ENCODE results near the gene CRKL.

Gene CRKL

DNA sequence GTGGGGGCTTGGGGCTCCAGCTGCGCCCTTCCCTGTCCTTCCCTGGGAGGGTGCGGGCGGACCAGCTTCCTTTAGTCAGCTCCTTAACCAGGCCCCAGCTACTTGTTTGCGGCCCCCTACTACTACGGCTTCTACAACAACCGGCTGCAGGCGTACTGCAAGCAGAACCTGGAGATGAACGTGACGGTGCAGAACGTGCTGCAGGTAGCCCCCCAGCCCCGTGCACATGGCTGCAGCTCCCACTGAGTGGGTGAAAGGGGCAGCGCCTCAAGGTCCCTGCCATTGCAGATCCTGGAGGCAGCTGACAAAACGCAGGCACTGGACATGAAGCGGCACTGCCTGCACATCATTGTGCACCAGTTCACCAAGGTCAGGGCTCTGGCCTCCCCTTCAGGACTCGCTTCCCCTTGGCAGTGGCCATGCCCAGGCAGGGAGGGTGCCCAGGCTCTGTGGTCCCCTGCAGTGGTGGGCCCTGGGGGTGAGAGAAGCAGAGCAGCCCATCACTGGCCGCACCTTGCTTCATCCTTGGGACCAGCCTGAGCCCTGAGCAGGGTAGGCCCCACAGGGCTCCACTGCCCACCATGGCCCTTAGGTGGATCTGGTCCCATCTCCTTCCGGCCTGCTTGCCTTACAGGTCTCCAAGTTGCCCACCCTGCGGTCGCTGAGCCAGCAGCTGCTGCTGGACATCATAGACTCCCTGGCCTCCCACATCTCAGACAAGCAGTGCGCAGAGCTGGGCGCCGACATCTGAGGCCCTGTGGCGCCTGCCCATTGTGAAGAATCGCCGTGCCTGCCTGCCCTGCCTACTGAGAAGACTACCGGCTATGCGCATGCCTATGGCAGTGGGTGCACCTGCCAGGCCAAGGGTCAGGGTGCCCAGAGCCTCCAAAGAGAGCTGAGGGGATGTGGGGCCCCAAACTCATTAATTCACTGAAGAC lies 79.7 kb downstream of the CRKL start:
- DNase-seq (ENCODE audit: low read depth) = no peak

DNA sequence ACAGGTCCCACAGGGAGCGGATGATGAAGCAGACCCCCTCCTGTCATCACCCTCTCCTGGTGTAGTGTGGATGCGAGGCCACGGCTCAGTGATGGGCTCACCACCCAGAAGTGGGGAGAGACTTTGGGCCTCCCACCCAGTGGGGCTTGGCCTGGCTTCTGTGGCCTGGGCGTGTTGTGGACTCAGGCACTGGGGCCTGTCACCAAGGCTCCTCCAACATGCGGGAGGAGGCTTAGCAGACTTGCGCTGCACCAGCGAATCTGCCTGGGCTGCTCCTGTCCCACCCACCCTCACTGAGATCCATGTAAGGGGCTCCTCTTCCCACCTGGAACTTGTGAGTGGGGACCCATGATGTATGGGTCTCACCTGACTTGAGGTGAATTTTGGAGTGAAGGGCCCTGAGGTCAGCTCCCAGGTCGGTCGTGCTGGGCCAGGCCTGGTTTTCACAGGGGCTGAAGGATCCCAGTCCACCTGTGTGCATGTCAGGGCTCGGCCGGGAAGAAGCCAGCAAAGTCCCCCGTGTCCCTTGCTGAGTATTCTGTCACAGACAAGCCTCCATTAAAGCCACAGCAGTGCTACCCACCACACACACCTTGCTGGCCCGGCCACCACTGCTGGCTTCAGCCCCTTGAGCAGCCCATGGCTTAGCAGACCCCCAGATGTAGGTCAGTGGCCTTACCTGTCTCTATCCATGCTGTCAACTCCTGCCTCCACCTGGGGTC lies 80.5 kb downstream of the CRKL start:
- DNase-seq (ENCODE audit: low read depth) = no peak

DNA sequence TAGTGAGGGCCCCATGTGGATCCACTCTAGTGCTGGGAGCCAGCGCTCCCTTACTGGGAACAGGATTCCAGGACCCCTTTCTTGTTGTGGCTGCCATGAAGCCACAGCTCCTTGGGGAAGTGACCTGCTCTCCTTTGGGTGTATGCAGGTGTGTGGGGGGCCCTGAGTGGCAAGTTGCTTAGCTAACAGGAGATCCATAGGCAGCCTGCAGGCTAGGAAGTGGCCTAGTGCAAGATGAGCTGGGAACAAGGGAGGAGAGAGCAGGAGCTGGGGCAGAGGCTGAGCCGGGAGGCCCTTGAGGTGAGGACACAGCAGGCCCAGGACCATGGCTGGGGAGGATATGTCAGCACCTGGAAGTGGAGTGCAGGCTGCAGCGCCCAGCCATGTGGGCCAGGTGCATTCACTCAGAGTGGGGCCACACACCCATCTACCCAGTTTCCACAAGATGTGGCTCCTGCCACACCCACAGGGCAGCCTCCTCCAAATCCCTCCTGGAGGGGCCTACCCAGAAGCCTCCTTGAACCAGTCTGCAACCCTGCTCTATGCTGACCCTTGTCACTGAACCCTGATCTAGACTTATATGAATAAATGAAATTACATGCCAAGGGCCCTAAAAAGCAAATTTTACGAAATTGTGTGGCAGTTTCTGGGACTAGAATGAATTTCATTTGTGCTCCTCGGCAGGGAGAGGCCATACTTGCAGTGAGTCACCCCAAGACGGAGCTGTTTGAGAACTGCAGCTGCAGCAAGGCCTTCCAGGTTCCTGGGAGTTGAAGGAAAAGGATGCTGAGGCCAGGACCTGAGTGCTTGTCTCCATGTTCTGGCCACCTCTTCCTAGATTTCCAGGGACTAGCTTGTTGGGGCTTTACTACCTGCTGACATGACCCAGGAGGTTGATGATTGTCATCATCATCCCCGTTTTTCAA lies 81.5 kb downstream of the CRKL start:
- no peak for DNase-seq (ENCODE audit: low read depth)

DNA sequence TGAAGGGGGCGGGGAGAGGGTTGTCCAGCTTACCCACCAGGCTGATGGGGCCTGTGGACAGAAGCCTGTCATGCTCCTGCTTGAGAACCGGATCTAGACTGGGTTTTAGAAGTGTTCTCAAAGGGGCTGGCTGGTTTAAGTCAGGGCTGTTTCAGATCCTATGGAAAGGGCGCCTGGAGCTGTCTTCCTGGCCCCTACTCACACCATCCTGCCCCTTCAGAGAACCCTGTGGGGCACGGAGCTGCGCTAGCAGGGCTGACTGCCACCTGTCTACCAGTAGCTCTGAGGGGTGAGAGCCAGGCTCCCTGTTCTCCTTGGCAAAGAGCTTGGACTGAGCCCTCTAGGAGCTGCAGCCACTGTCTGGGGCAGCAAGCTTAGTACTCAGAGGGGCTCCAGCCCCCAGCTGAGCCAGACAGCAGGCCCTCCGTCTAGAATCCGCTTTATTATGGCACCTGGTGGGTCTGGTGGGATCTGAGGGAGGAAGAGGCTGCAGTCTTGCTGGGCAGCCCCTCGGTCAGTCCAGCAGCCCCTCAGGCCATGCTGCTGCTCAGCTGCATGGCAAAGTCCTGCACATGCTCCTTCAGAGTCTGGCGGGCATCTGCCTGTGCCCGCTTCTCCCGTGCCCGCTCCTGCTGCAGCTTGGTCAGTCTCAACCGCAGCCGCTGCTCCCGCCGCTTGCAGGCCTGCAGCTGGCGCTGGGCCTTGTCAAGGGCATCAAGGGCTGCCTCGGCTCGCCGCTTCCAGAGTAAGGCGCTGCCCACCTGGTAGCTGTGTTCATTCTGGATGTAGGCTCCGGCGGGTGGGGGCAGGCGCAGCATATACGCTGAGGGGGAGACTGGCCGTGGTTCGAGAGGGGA lies 82.4 kb downstream of the CRKL start:
- no peak for DNase-seq (ENCODE audit: low read depth)

DNA sequence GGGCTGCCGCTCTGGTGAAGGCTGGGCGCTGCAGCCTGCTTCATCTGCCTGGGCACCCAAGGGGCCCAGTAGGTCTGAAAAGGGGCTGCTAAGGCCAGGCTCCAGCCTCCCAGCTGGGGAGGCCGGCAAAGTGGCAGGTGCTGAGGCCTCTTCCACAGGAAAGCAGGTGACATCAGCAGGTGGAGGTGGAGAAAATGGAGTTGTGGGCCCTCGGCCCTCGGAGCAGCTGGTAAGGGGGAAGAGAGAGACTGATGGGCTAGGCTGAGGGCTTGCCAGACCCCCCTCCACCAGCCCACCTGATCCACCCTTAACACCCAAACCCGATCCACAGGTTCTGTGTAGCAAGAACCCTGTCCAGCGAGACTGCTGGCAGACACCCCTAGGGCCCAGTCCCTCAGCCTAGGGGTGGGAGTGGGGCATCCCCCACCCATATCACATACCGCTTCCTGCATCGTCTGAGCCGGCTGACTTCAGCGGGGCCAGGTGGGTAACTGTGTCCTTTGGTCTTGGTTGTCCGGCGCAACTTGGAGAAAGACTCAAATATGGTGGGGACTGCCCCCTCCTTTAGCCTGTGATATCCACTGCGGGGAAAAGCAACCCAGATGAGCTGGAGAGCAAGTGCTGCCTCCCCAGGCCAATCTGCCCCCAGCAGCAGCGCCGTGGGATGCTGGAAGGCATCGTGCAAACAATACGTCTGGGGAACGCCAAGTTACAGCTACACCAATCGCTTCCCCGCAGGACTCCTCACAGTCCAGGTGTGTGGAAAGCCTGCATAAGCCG lies 83.2 kb downstream of the CRKL start:
- DNase-seq (ENCODE audit: low read depth) = no peak

DNA sequence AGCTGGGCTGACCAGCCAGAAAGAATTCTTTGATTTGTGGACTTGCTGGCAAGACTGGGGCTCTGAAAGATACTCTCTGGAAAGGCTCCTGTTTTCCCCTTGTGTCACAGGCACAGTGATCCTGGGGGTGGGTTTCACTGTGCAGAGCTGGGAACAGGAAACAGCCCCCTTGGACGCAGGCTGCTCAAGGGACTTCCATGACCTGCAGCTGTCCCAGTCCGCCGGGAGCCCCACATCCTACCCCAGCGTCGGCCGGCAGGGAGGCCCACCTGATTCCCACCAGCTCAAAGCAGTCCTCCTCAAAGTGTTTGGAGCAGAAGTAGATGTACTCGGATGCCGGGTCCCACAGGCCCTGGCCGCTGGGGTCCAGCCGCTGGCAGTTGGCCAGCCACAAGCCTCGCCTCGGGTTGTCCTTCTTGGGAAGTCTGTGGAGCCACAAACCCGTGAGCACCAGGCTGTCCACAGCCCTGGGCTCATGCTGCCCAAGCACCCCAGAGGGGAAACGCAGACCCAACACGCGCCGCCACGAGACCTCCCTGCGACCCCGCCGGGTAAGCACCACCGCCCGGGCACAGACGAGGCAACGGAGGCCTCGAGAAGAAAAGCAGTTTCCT lies 83.9 kb downstream of the CRKL start:
- no peak for DNase-seq (ENCODE audit: low read depth)

DNA sequence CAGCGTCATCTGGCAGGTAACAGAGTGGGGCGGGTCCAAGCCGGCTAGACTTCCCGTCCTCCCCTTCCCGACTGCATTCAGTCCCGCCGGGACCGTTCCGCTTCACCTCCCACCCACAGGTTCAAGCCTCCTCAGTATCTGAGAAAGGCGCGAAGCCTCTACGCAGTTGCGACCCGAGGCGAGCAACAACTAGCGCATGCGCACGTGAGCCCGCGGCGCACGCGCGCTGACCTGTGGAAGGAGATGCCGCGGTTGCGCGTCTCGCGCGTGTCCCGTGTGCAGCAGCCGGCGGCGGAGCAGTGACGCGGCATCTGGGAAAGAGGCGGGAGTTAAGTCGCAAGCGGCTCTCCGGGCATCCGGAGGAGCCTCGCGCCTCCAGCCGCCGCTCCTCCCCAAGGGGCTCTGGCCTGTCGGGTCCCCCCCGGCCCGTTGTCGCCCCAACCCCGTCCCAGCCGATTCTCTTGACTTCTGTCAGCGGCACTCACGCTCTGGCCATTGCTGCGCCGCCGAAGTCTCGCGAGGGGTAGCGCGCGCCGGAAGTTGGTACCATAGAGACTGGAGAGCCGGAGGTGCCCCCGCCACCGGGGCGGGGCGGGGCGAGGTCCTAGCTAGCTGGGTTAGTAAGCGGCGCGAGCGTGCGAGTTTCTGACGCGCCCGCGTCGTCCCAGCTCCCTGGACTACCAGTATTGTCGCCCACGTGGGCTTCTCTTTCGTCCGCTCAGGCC lies 84.6 kb downstream of the CRKL start, which contains the start of gene THAP7:
THAP7 (minus strand) TSS at position 518 of the 725 bp plus-strand sequence; CDS start at position 311, 207 bp downstream.
- peak; percentile 50 for DNase-seq (ENCODE audit: low read depth)

All from non-pigmented ciliary epithelial cell (primary cell).